Measurements from ENCODE around the gene CCDC7.

The CCDC7 gene

GRCh38 chr10:32437334-32437733, 8.6 kb upstream of the CCDC7 start:
- ChIA-PET CTCF (interaction anchor here (0.7 to 1.0 kb wide), 4 partner anchors 13 to 68 kb away, joined by 3 read pairs; no protein-coding TSS in a partner anchor), POLR2A (no interaction called here)
- no peak for DNase-seq (ENCODE audit: extremely low spot score)
- TF ChIP-seq CTCF (IDR thresholded peaks at IDR 0.05; ENCODE audit: control extremely low read depth, extremely low read depth, low read depth, missing control alignments): no peak

- DNase-seq (ENCODE audit: extremely low spot score): no peak
- ChIA-PET POLR2A (no interaction called here), CTCF (interaction anchor here (1.1 to 2.2 kb wide), 7 partner anchors 9 to 78 kb away, joined by 3 to 6 read pairs (median 4); no protein-coding TSS in a partner anchor)
- no peak for TF ChIP-seq CTCF (IDR thresholded peaks at IDR 0.05; ENCODE audit: control extremely low read depth, extremely low read depth, low read depth, missing control alignments)
These were observed 904 bp upstream of the CCDC7 start for GRCh38 chr10:32445036-32445435.

DNA sequence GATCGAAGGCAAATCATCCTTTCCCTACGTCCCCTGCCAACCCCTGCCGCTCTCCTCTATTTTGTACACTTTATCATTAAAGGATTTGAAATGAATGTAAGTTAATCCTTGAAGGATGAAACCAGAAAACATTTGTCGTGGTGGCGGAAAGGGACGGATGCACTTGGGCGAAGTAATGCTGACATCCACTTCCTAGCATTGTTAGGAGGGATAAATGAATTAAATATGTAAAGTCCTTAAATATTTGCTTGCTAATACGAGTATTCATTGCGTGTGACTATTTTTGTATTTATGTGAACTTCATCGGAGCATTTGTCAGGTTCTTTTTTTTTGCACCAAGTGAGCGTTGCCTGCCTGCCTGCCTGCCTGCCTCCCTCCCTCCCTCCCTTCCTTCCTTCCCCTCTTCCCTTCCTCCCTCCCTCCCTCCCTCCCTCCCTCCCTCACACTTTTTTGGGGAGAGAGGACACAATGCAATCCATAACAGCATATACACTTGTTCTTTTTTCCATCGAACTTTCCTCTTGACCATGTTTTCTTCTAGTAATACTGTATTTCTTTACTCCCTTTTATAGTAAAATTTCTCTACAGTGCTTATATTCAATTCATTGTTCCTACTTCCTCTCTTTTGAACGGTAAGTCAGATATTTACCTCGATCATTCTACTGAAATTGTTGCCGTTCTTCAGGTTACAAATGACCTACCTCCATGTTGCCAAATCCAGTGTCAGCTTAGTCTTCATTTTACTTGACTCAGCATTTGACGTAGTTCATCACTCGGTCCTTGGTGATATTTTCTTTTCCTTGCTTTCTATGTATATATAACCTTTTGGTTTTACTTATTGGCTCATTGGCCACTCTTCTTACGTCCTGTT, 831 bp downstream of the CCDC7 start:
- POLR2A ChIA-PET: no interaction called here
- no peak for DNase-seq (ENCODE audit: extremely low spot score)
- CTCF ChIA-PET: interaction anchor here (1.2 to 1.4 kb wide), 2 partner anchors 7 to 79 kb away, joined by 3 to 4 read pairs; no protein-coding TSS in a partner anchor
- TF ChIP-seq CTCF (IDR thresholded peaks at IDR 0.05; ENCODE audit: control extremely low read depth, extremely low read depth, low read depth, missing control alignments): no peak

DNA sequence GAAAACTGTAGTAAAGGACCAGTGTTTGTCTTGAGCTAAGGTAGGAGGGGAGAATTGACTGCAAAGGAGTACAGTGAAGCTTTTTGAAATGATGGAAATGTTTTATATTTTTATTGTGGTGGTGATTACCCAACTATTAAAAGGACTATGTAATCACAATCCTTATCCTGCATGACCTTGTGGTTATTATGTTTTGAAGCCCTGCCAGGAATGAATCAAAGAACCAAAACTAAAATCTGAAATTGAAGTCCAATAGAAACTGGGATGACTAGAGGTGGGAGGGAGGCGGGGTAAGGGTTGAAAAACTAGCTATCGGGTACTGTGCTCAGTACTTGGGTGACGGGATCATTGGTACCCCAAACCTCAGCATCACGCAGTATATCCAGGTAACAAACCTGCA, 8.2 kb downstream of the CCDC7 start:
- POLR2A ChIA-PET: no interaction called here
- no peak for DNase-seq (ENCODE audit: extremely low spot score)
- no peak for TF ChIP-seq CTCF (IDR thresholded peaks at IDR 0.05; ENCODE audit: control extremely low read depth, extremely low read depth, low read depth, missing control alignments)
- CTCF ChIA-PET: interaction anchor here (0.8 to 1.1 kb wide), 2 partner anchors 8 to 19 kb away, joined by 3 to 4 read pairs; partner anchors contain the start of gene CCDC7

DNA sequence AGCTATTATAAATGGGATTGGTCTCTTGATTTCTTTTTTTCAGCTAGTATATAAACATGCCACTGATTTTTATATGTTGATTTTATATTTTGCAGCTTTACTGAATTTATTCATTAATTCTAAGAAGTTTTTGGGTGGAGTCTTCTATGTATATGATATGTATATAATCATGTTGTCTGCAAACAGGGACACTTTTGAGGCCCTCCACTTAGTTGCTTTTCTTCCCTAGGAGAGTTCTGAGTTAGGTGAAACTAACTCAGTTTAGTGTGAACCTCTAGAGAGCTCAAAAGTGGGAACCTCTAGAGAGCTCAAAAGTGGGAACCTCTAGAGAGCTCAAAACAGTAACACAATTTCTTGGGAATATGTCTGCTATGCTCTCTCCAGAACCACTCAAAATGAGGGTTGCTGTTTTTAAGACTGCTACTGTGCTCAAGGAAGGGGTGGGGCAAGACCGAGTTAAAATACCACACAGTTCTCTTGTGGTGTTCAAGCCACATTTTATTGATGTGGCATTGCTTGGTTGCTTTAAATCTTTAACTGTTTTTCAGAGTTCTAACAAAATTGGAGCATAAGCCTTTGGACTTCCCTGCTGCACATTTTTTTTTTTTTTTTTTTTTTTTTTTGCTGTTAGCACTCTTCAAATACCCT, 13.2 kb downstream of the CCDC7 start:
- ChIA-PET POLR2A (no interaction called here), CTCF (interaction anchor here (0.8 to 1.3 kb wide), 2 partner anchors 9 to 14 kb away, joined by 3 to 6 read pairs; partner anchors contain the start of gene CCDC7)
- DNase-seq (ENCODE audit: extremely low spot score): no peak
- TF ChIP-seq CTCF (IDR thresholded peaks at IDR 0.05; ENCODE audit: control extremely low read depth, extremely low read depth, low read depth, missing control alignments): no peak

GRCh38 chr10:32461203-32461602, 15.3 kb downstream of the CCDC7 start:
- no peak for DNase-seq (ENCODE audit: extremely low spot score)
- TF ChIP-seq CTCF (IDR thresholded peaks at IDR 0.05; ENCODE audit: control extremely low read depth, extremely low read depth, low read depth, missing control alignments): no peak
- POLR2A ChIA-PET: no interaction called here
- CTCF ChIA-PET: interaction anchor here (1.1 kb wide), 1 partner anchor 11 kb away, joined by 3 read pairs; no protein-coding TSS in a partner anchor
